ENCODE data around the gene UBASH3A.
"Not testable (repeated sequence)": the region's sequence is repeated elsewhere in the genome, so short reads cannot be mapped to it uniquely, and the experiment has no call there.

DNA sequence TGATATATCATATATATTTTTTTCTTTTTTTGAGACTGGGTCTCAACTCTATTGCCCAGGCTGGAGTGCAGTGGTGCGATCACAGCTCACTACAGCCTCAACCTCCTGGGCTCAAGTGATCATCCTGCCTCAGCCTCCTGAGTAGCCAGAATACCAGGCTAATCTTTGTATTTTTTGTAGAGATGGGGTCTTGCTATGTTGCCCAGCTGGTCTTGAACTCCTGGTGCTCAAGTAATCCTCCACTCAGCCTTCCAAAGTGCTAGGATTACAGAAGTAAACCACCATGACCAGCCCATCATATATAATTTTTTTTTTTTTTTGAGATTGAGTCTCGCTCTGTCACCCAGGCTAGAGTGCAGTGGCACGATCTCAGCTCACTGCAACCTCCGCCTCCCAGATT, 66.0 kb downstream of the UBASH3A start:
- not testable (repeated sequence) for TF ChIP-seq EZH2 (IDR thresholded peaks at IDR 0.05); FOXP2 (optimal IDR thresholded peaks at IDR 0.05; ENCODE audit: control extremely low read depth, extremely low read length, insufficient read depth); POLR2AphosphoS5 (IDR thresholded peaks at IDR 0.05; ENCODE audit: borderline replicate concordance, low read depth, low read length)
